Measurements from ENCODE around the gene BANF2. TPM values are rescaled to one million over a fixed set of nuclear protein-coding genes. Genes with fewer than 3 reads are reported as not detected.

The BANF2 gene
- total RNA-seq, 1 donor from 2014 or later = not detected

DNA sequence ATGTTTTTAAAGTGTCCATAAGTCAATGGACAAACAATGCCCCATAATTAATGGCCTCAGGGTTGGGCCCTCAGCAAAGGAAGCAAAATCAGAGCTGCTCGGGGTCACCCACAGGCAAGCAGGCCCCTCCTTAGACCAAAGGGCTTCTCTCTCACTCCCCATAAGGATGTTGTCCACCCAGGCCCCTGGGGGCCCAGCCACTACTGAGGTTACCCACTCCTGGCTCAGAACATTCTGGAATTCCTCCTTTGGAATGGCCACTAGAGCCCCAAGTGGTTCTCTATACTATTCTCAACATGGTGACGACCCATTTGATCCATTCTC, 50.9 kb downstream of the BANF2 start:
- Mint-ChIP-seq H3K27me3 (ENCODE audit: low read depth) (peaks cover 6% of the 10 kb centered on the region), H3K36me3 (ENCODE audit: low read depth) (no peaks in the 10 kb centered on the region), H3K4me1 (ENCODE audit: low read depth) (peaks cover 18% of the 10 kb centered on the region), H3K9me3 (ENCODE audit: low read depth) (no peaks in the 10 kb centered on the region), H3K27ac (ENCODE audit: unreplicated experiment) (no peak overlapping the region), H3K4me3 (ENCODE audit: unreplicated experiment) (no peak overlapping the region)
- no peak for DNase-seq (ENCODE audit: low spot score)
- TF ChIP-seq, protein P1, sequence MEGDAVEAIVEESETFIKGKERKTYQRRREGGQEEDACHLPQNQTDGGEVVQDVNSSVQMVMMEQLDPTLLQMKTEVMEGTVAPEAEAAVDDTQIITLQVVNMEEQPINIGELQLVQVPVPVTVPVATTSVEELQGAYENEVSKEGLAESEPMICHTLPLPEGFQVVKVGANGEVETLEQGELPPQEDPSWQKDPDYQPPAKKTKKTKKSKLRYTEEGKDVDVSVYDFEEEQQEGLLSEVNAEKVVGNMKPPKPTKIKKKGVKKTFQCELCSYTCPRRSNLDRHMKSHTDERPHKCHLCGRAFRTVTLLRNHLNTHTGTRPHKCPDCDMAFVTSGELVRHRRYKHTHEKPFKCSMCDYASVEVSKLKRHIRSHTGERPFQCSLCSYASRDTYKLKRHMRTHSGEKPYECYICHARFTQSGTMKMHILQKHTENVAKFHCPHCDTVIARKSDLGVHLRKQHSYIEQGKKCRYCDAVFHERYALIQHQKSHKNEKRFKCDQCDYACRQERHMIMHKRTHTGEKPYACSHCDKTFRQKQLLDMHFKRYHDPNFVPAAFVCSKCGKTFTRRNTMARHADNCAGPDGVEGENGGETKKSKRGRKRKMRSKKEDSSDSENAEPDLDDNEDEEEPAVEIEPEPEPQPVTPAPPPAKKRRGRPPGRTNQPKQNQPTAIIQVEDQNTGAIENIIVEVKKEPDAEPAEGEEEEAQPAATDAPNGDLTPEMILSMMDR (IDR thresholded peaks at IDR 0.05) = no peak

DNA sequence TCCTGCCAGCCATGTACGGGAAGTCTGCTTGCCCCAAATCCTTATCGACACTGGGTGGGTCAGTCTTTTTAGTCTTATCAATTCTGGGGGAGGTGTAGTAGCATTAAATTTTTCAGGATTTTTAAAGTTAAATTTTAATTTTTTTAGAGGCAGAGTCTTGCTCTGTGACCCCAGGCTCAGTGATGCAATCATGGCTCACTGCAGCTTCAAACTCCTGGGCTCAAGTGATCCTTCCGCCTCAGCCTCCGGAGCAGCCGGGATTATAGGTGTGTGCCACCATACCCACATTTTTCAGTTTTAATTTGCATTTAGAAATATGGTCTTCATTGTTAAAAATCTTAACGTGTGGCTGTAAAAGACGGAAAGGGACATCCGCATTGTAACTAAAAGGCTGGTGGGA, 51.9 kb downstream of the BANF2 start:
- TF ChIP-seq, protein P1 (IDR thresholded peaks at IDR 0.05) = no peak
- peaks cover 15% of the 10 kb centered on the region for H3K4me1 Mint-ChIP-seq (ENCODE audit: low read depth)
- DNase-seq (ENCODE audit: low spot score) = no peak
- H3K4me3 Mint-ChIP-seq (ENCODE audit: unreplicated experiment) = no peak overlapping the region
- H3K27ac Mint-ChIP-seq (ENCODE audit: unreplicated experiment) = no peak overlapping the region
- H3K27me3 Mint-ChIP-seq (ENCODE audit: low read depth) = peaks cover 14% of the 10 kb centered on the region
- no peaks in the 10 kb centered on the region for H3K9me3 Mint-ChIP-seq (ENCODE audit: low read depth)
- H3K36me3 Mint-ChIP-seq (ENCODE audit: low read depth) = no peaks in the 10 kb centered on the region

DNA sequence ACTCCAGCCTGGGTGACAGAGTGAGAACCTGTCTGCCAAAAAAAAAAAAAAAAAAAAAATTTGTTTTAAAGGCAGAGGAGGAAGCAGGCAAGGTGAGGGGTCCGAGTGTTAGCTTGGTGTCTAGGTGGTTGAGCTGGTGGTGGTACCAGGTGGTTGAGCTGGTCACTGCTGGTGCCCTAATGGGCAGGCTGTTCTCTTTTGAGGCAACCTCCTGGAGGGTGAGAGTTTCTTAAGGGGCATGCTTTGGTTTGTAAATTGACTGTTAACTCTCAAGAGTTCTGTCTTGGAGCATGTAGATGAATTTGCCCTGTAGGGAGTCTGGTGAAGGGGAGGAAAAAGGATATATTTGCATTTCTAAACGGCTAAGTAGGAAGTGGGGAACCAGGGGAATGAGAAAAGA, 52.7 kb downstream of the BANF2 start:
- DNase-seq (ENCODE audit: low spot score) = no peak
- Mint-ChIP-seq H3K9me3 (ENCODE audit: low read depth) (no peaks in the 10 kb centered on the region), H3K27ac (ENCODE audit: unreplicated experiment) (no peak overlapping the region), H3K36me3 (ENCODE audit: low read depth) (no peaks in the 10 kb centered on the region), H3K4me1 (ENCODE audit: low read depth) (peaks cover 7% of the 10 kb centered on the region), H3K4me3 (ENCODE audit: unreplicated experiment) (no peak overlapping the region), H3K27me3 (ENCODE audit: low read depth) (peaks cover 14% of the 10 kb centered on the region)
- TF ChIP-seq, protein P1 (IDR thresholded peaks at IDR 0.05) = no peak

DNA sequence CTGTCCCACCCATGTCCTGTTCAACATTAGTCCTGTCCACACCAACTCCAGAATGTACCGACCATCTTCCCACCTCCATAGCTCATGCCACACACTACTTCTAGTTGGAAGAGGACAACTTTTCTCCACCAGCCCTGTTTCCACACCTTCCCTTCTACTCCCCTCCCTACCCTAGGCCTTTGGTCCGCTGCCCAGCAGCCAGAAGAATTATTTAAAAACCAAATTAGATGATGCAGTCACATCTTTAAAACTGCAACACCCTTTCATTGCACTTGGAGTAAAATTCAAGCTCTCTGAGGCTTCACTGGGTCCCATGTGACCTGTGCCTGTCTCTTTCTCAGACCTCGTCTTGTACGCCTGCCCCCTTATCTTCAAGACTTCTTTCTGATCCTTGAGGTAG, 53.8 kb downstream of the BANF2 start:
- peaks cover 14% of the 10 kb centered on the region for H3K27me3 Mint-ChIP-seq (ENCODE audit: low read depth)
- peaks cover 3% of the 10 kb centered on the region for H3K4me1 Mint-ChIP-seq (ENCODE audit: low read depth)
- H3K36me3 Mint-ChIP-seq (ENCODE audit: low read depth) = peaks cover 6% of the 10 kb centered on the region
- H3K4me3 Mint-ChIP-seq (ENCODE audit: unreplicated experiment) = no peak overlapping the region
- peaks cover 8% of the 10 kb centered on the region for H3K9me3 Mint-ChIP-seq (ENCODE audit: low read depth)
- DNase-seq (ENCODE audit: low spot score) = no peak
- H3K27ac Mint-ChIP-seq (ENCODE audit: unreplicated experiment) = no peak overlapping the region
- TF ChIP-seq, protein P1 (IDR thresholded peaks at IDR 0.05) = no peak

DNA sequence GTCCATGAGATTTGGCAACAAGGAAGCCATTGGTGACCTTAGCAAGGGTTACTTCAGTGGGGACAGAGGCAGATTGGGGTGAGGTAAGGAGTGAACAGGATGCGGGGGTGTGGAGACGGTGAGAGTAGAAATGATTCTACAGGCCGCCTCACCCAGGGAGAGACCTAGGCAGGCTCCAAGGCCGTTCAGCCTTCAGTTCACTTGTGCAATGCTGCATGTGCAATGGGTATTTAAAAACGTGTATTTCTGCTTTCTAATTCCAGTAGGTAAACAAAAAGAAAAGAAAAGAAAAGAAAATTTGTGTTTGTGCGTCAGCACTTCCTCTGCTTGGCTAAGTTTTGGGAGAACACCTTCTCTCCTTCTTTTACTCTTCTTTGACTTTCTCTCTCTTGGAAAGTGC, 56.8 kb downstream of the BANF2 start:
- Mint-ChIP-seq H3K27me3 (ENCODE audit: low read depth) (peaks cover 14% of the 10 kb centered on the region), H3K27ac (ENCODE audit: unreplicated experiment) (no peak overlapping the region), H3K9me3 (ENCODE audit: low read depth) (peaks cover 10% of the 10 kb centered on the region), H3K4me1 (ENCODE audit: low read depth) (peaks cover 4% of the 10 kb centered on the region), H3K36me3 (ENCODE audit: low read depth) (peaks cover 7% of the 10 kb centered on the region), H3K4me3 (ENCODE audit: unreplicated experiment) (no peak overlapping the region)
- TF ChIP-seq, protein P1 (IDR thresholded peaks at IDR 0.05) = no peak
- no peak for DNase-seq (ENCODE audit: low spot score)
